WTC11 (cell line): ENCODE data around the gene MAPK12. TPM values are rescaled to one million over a fixed set of nuclear protein-coding genes. Genes with fewer than 3 reads are reported as not detected.
"Not testable (repeated sequence)": the region's sequence is repeated elsewhere in the genome, so short reads cannot be mapped to it uniquely, and the experiment has no call there.

Experiments
- ATAC-seq: fragments of 200-7000 bp; cut with Tn5 transposase; 2 replicates; pipeline ENCODE4 v1.10.0; 2021; ENCODE audit warnings: mild to moderate bottlenecking, moderate library complexity
- CTCF ChIA-PET: fragments of 300-600 bp; sonication (Branson Sonifier 250); formaldehyde crosslinking; loops from one replicate; lab custom pipeline; 2021; ENCODE audit warnings: antibody characterized with exemption; lab: Charles Lee
- POLR2A ChIA-PET: fragments of 350-600 bp; sonication (Branson Sonifier 250); formaldehyde crosslinking; loops from one replicate; lab custom pipeline; 2021; ENCODE audit warnings: antibody characterized with exemption; lab: Charles Lee
- DNase-seq: peaks from one replicate; pipeline ENCODE4 v3.0.0; 2021; ENCODE audit warnings: low spot score
- H3K27ac Mint-ChIP-seq: 2 replicates; pipeline ENCODE4 v1.8.0; 2021; ENCODE audit warnings: mixed read lengths
- H3K27me3 Mint-ChIP-seq: 2 replicates; pipeline ENCODE4 v1.8.0; 2021; ENCODE audit warnings: low read depth, mild to moderate bottlenecking, moderate library complexity, mixed read lengths
- H3K36me3 Mint-ChIP-seq: 2 replicates; pipeline ENCODE4 v1.8.0; 2021; ENCODE audit warnings: mixed read lengths
- H3K4me1 Mint-ChIP-seq: 2 replicates; pipeline ENCODE4 v1.8.0; 2022; ENCODE audit warnings: mixed read lengths
- H3K4me3 Mint-ChIP-seq: 2 replicates; pipeline ENCODE4 v1.8.0; 2021; ENCODE audit warnings: mild to moderate bottlenecking, moderate library complexity, mixed read lengths
- H3K9me3 Mint-ChIP-seq: 2 replicates; pipeline ENCODE4 v1.8.0; 2021; ENCODE audit warnings: mixed read lengths
- HMGXB4 ChIP-seq: sonication (generic); formaldehyde crosslinking; IDR thresholded peaks from 2 replicates; pipeline ENCODE4 v1.8.1; 2023; ENCODE audit warnings: mild to moderate bottlenecking, moderate library complexity, missing genetic modification reagents
- NFATC4 ChIP-seq: fragments of 250-450 bp; sonication (Bioruptor Pico); IDR thresholded peaks from 2 replicates; pipeline ENCODE4 v1.9.0; 2021; ENCODE audit warnings: mild to moderate bottlenecking
- NR3C1 ChIP-seq: sonication (generic); formaldehyde crosslinking; conservative IDR thresholded peaks from 2 replicates; pipeline ENCODE4 v1.8.1; 2023; ENCODE audit warnings: low read depth, mild to moderate bottlenecking, missing genetic modification reagents
- OVOL2 ChIP-seq: fragments of 250-450 bp; sonication (Bioruptor Pico); IDR thresholded peaks from 2 replicates; pipeline ENCODE4 v1.9.0; 2021; ENCODE audit warnings: mild to moderate bottlenecking, borderline replicate concordance
- SMAD3 ChIP-seq: sonication (generic); formaldehyde crosslinking; IDR thresholded peaks from 2 replicates; pipeline ENCODE4 v1.8.0; 2022; ENCODE audit warnings: missing genetic modification reagents, mild to moderate bottlenecking, borderline replicate concordance
- TEAD1 ChIP-seq: sonication (generic); formaldehyde crosslinking; IDR thresholded peaks from 2 replicates; pipeline ENCODE4 v1.8.0; 2022; ENCODE audit warnings: mild to moderate bottlenecking, missing genetic modification reagents
- total RNA-seq: library from RNA; stranded (reverse); gene quantifications from 3 replicates; pipeline ENCODE4 v1.2.3, GENCODE V29; 2021
- TF ChIP-seq, protein P1 (sequence below): fragments of 200-600 bp; IDR thresholded peaks from 2 replicates; pipeline ENCODE4 v1.8.0; 2022; ENCODE audit warnings: antibody characterized with exemption
- TF ChIP-seq, protein P2 (sequence below): sonication (generic); formaldehyde crosslinking; IDR thresholded peaks from 2 replicates; pipeline ENCODE4 v1.8.1; 2023; ENCODE audit warnings: mild to moderate bottlenecking, missing genetic modification reagents
- TF ChIP-seq, protein P3 (sequence below): sonication (generic); formaldehyde crosslinking; IDR thresholded peaks from 2 replicates; pipeline ENCODE4 v1.8.1; 2023; ENCODE audit warnings: mild to moderate bottlenecking, missing genetic modification reagents, moderate library complexity
- TF ChIP-seq, protein P4 (sequence below): sonication (generic); formaldehyde crosslinking; IDR thresholded peaks from 2 replicates; pipeline ENCODE4 v1.8.1; 2022; ENCODE audit warnings: mild to moderate bottlenecking, moderate library complexity, missing genetic modification reagents
- TF ChIP-seq, protein P5 (sequence below): sonication (generic); formaldehyde crosslinking; IDR thresholded peaks from 2 replicates; pipeline ENCODE4 v1.8.0; 2023; ENCODE audit warnings: mild to moderate bottlenecking, missing genetic modification reagents

MAPK12 gene
- total RNA-seq, 1 experiment from 2014 or later = 31.0 TPM

GRCh38 chr22:50206599-50206998, 54.9 kb downstream of the MAPK12 start:
- ChIA-PET CTCF (interaction anchor here (0.8 to 3.0 kb wide), 23 partner anchors 8 to 439 kb away, joined by 3 to 19 read pairs (median 4); partner anchors contain the start of genes ALG12, CRELD2, DENND6B and SCO2), POLR2A (interaction anchor here (0.8 kb wide), 1 partner anchor 17 kb away, joined by 3 read pairs; no protein-coding TSS in a partner anchor)
- no peak overlapping the region for H3K27ac Mint-ChIP-seq
- DNase-seq (peak; percentile 78), ATAC-seq (peak; percentile 84)
- H3K9me3 Mint-ChIP-seq = peaks cover 4% of the 10 kb centered on the region; the same call in 1 of the 2 replicates
- TF ChIP-seq, protein P1, sequence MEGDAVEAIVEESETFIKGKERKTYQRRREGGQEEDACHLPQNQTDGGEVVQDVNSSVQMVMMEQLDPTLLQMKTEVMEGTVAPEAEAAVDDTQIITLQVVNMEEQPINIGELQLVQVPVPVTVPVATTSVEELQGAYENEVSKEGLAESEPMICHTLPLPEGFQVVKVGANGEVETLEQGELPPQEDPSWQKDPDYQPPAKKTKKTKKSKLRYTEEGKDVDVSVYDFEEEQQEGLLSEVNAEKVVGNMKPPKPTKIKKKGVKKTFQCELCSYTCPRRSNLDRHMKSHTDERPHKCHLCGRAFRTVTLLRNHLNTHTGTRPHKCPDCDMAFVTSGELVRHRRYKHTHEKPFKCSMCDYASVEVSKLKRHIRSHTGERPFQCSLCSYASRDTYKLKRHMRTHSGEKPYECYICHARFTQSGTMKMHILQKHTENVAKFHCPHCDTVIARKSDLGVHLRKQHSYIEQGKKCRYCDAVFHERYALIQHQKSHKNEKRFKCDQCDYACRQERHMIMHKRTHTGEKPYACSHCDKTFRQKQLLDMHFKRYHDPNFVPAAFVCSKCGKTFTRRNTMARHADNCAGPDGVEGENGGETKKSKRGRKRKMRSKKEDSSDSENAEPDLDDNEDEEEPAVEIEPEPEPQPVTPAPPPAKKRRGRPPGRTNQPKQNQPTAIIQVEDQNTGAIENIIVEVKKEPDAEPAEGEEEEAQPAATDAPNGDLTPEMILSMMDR = peak; percentile 23; the same call in 1 of the 2 replicates
- TF ChIP-seq, protein P2, sequence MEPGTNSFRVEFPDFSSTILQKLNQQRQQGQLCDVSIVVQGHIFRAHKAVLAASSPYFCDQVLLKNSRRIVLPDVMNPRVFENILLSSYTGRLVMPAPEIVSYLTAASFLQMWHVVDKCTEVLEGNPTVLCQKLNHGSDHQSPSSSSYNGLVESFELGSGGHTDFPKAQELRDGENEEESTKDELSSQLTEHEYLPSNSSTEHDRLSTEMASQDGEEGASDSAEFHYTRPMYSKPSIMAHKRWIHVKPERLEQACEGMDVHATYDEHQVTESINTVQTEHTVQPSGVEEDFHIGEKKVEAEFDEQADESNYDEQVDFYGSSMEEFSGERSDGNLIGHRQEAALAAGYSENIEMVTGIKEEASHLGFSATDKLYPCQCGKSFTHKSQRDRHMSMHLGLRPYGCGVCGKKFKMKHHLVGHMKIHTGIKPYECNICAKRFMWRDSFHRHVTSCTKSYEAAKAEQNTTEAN (CRISPR knock-in tag) = no peak
- TF ChIP-seq, protein P3, sequence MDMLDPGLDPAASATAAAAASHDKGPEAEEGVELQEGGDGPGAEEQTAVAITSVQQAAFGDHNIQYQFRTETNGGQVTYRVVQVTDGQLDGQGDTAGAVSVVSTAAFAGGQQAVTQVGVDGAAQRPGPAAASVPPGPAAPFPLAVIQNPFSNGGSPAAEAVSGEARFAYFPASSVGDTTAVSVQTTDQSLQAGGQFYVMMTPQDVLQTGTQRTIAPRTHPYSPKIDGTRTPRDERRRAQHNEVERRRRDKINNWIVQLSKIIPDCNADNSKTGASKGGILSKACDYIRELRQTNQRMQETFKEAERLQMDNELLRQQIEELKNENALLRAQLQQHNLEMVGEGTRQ (CRISPR knock-in tag) = peak; percentile 33; the same call in 1 of the 2 replicates
- no peaks in the 10 kb centered on the region for H3K27me3 Mint-ChIP-seq
- no peak overlapping the region for H3K4me3 Mint-ChIP-seq
- peaks cover 8% of the 10 kb centered on the region for H3K4me1 Mint-ChIP-seq
- H3K36me3 Mint-ChIP-seq = peaks cover 25% of the 10 kb centered on the region

DNA sequence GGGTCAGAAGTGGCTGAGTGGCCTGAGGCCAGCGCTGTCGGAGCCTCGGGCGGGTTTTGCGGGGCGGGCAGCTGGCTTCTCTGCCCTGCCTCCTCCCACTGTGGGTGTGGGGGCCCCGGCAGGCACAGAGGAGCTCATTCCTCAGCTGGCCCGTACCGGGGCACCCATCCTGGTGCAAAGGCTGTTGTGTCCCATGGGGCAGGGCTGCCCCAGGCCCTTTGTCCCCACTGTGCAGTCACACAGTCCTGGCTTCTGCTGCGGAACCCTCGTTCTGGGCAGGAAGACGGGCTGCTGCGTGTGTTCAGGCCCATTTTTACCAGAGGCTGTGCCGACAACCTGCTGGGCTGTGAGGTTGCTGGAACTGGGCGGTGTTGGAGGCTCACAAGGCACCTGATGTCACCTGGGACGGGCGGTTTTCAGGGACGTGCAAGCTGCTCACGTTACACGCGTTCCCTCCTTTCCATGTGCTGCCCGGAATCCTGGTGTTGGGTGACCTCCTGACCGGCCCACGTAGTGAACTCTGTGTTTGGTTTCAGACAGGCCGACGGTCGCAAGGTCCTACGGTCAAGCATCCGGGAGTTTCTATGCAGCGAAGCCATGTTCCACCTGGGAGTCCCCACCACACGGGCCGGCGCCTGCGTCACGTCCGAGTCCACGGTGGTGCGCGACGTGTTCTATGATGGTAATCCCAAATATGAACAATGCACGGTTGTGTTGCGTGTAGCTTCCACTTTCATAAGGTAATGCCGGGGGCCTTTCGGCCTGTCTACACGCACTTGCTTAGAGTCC, 55.5 kb downstream of the MAPK12 start:
- no peak overlapping the region for H3K27ac Mint-ChIP-seq
- H3K27me3 Mint-ChIP-seq = no peaks in the 10 kb centered on the region
- H3K9me3 Mint-ChIP-seq = peaks cover 4% of the 10 kb centered on the region; the same call in 1 of the 2 replicates
- H3K4me3 Mint-ChIP-seq = no peak overlapping the region
- ChIA-PET POLR2A (interaction anchor here (0.8 kb wide), 1 partner anchor 16 kb away, joined by 3 read pairs; no protein-coding TSS in a partner anchor), CTCF (interaction anchor here (0.8 to 3.0 kb wide), 20 partner anchors 9 to 439 kb away, joined by 3 to 19 read pairs (median 4); partner anchors contain the start of genes ALG12, CRELD2, DENND6B and SCO2)
- ATAC-seq = no peak
- peaks cover 21% of the 10 kb centered on the region for H3K36me3 Mint-ChIP-seq
- peaks cover 8% of the 10 kb centered on the region for H3K4me1 Mint-ChIP-seq
- DNase-seq = no peak
- TF ChIP-seq NFATC4 (CRISPR knock-in tag) (no peak), OVOL2 (CRISPR knock-in tag) (no peak), HMGXB4 (CRISPR knock-in tag) (no peak), TEAD1 (CRISPR knock-in tag) (no peak), NR3C1 (CRISPR knock-in tag) (no peak), SMAD3 (no peak)
- TF ChIP-seq, protein P4, sequence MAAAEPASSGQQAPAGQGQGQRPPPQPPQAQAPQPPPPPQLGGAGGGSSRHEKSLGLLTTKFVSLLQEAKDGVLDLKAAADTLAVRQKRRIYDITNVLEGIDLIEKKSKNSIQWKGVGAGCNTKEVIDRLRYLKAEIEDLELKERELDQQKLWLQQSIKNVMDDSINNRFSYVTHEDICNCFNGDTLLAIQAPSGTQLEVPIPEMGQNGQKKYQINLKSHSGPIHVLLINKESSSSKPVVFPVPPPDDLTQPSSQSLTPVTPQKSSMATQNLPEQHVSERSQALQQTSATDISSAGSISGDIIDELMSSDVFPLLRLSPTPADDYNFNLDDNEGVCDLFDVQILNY = no peak
- TF ChIP-seq, protein P5, sequence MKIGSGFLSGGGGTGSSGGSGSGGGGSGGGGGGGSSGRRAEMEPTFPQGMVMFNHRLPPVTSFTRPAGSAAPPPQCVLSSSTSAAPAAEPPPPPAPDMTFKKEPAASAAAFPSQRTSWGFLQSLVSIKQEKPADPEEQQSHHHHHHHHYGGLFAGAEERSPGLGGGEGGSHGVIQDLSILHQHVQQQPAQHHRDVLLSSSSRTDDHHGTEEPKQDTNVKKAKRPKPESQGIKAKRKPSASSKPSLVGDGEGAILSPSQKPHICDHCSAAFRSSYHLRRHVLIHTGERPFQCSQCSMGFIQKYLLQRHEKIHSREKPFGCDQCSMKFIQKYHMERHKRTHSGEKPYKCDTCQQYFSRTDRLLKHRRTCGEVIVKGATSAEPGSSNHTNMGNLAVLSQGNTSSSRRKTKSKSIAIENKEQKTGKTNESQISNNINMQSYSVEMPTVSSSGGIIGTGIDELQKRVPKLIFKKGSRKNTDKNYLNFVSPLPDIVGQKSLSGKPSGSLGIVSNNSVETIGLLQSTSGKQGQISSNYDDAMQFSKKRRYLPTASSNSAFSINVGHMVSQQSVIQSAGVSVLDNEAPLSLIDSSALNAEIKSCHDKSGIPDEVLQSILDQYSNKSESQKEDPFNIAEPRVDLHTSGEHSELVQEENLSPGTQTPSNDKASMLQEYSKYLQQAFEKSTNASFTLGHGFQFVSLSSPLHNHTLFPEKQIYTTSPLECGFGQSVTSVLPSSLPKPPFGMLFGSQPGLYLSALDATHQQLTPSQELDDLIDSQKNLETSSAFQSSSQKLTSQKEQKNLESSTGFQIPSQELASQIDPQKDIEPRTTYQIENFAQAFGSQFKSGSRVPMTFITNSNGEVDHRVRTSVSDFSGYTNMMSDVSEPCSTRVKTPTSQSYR (CRISPR knock-in tag) = no peak

GRCh38 chr22:50204998-50205397, 56.5 kb downstream of the MAPK12 start:
- H3K4me1 Mint-ChIP-seq, H3K4me3 Mint-ChIP-seq, H3K27ac Mint-ChIP-seq, H3K9me3 Mint-ChIP-seq, POLR2A ChIA-PET, DNase-seq, H3K27me3 Mint-ChIP-seq, ATAC-seq: not testable (repeated sequence)
- peaks cover 20% of the 10 kb centered on the region for H3K36me3 Mint-ChIP-seq
- CTCF ChIA-PET = interaction anchor here (3.0 kb wide), 1 partner anchor 54 kb away, joined by 19 read pairs; no protein-coding TSS in a partner anchor
